ENCODE results near the gene AKR1E2.

DNA sequence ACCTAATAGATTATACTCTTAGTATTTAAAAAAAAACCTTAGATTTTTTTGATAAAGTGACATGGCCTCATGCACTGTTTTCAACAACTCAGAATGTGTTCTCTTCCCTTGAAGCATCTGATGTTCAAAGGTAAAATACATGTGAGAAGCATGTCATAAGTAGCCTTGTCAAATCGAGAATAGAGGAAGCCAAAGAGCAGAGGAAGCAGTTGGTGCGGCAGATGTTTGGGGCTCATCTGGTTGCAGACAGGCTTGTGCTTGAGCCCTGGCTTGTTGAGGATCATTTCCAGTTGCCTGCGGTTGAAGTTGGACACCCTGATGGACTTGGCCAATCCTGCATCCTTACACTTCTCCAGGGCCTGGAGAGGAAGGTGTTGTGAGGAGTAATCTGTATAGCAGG lies 59.2 kb downstream of the AKR1E2 start:
- TF ChIP-seq, protein P1, sequence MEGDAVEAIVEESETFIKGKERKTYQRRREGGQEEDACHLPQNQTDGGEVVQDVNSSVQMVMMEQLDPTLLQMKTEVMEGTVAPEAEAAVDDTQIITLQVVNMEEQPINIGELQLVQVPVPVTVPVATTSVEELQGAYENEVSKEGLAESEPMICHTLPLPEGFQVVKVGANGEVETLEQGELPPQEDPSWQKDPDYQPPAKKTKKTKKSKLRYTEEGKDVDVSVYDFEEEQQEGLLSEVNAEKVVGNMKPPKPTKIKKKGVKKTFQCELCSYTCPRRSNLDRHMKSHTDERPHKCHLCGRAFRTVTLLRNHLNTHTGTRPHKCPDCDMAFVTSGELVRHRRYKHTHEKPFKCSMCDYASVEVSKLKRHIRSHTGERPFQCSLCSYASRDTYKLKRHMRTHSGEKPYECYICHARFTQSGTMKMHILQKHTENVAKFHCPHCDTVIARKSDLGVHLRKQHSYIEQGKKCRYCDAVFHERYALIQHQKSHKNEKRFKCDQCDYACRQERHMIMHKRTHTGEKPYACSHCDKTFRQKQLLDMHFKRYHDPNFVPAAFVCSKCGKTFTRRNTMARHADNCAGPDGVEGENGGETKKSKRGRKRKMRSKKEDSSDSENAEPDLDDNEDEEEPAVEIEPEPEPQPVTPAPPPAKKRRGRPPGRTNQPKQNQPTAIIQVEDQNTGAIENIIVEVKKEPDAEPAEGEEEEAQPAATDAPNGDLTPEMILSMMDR (IDR thresholded peaks at IDR 0.05) = no peak
- no peak for TF ChIP-seq POLR2A (IDR thresholded peaks at IDR 0.05)
